Caco-2 (cell line): Measurements from ENCODE around the gene DUOX2. TPM values are rescaled to one million over a fixed set of nuclear protein-coding genes. Genes with fewer than 3 reads are reported as not detected.

Experiments
- BruUV-seq: library from RNA; stranded (reverse); fragments of 400-500 nt; replicated peaks from 2 replicates; lab custom pipeline; 2021; lab: Mats Ljungman, UMichigan
- CTCF ChIA-PET: fragments of 300-600 bp; sonication (Branson Sonifier 250); formaldehyde crosslinking; loops from one replicate; lab custom pipeline; 2022; ENCODE audit warnings: antibody characterized with exemption; lab: Charles Lee
- POLR2A ChIA-PET: fragments of 300-600 bp; sonication (Branson Sonifier 250); formaldehyde crosslinking; loops from one replicate; lab custom pipeline; 2022; ENCODE audit warnings: antibody characterized with exemption; lab: Charles Lee
- DNase-seq, 2 experiments: peaks; one replicate each; pipeline versions ENCODE4 v3.0.0 to v3.0.0-alpha.2; 2020 to 2022
- H3K27me3 ChIP-seq: replicated peaks from 2 replicates; pipeline ENCODE4 v1.6.0; 2011; ENCODE audit warnings: low read length; ENCODE audit not compliant: control insufficient read depth, insufficient read depth
- H3K36me3 ChIP-seq: 2 replicates; pipeline ENCODE4 v1.5.1; 2011; ENCODE audit warnings: low read length; ENCODE audit not compliant: control insufficient read depth, insufficient read depth
- H3K4me1 ChIP-seq: fragments of 250-450 bp; sonication (Bioruptor Pico); 2 replicates; pipeline ENCODE4 v1.5.1; 2020; ENCODE audit warnings: mild to moderate bottlenecking
- H3K4me3 ChIP-seq: 2 replicates; pipeline ENCODE4 v1.5.1; 2011; ENCODE audit warnings: low read depth, mild to moderate bottlenecking, control low read depth, low read length
- H3K9me3 ChIP-seq: fragments of 250-450 bp; sonication (Bioruptor Pico); 2 replicates; pipeline ENCODE4 v1.5.1; 2020; ENCODE audit warnings: mild to moderate bottlenecking, moderate library complexity
- H3K27ac Mint-ChIP-seq: one replicate; pipeline ENCODE4 v1.8.0; 2022; ENCODE audit warnings: mixed read lengths; ENCODE audit not compliant: unreplicated experiment
- H3K27me3 Mint-ChIP-seq: one replicate; pipeline ENCODE4 v1.8.0; 2022; ENCODE audit warnings: mixed read lengths; ENCODE audit not compliant: insufficient read depth, unreplicated experiment
- H3K36me3 Mint-ChIP-seq: one replicate; pipeline ENCODE4 v1.8.0; 2022; ENCODE audit warnings: mild to moderate bottlenecking, mixed read lengths; ENCODE audit not compliant: insufficient read depth, unreplicated experiment
- H3K4me1 Mint-ChIP-seq: one replicate; pipeline ENCODE4 v1.8.0; 2022; ENCODE audit warnings: low read depth, mixed read lengths; ENCODE audit not compliant: unreplicated experiment
- H3K4me3 Mint-ChIP-seq: one replicate; pipeline ENCODE4 v1.8.0; 2022; ENCODE audit warnings: mild to moderate bottlenecking, moderate library complexity, mixed read lengths; ENCODE audit not compliant: unreplicated experiment
- H3K9me3 Mint-ChIP-seq: one replicate; pipeline ENCODE4 v1.8.0; 2022; ENCODE audit warnings: mixed read lengths; ENCODE audit not compliant: unreplicated experiment
- intact Hi-C: fragments of 100-400 bp; cut with micrococcal nuclease; formaldehyde crosslinking; loops from one replicate; pipeline ENCODE4 v1.10.0; 2022; ENCODE audit not compliant: unreplicated experiment
- total RNA-seq: library from RNA; stranded (reverse); gene quantifications from 2 replicates; pipeline ENCODE4 v1.2.3, GENCODE V29; 2022
- TF ChIP-seq, protein P1 (sequence below), 2 experiments: fragments of 200-600 bp in 1 of 2; IDR thresholded peaks; 1 replicate in 1 of 2; 2 replicates in 1 of 2; pipeline versions ENCODE4 v1.5.1 to v1.8.0; 2011 to 2022; ENCODE audit warnings: antibody characterized with exemption in 1 of 2, control low read depth in 1 of 2, inconsistent platforms in 1 of 2, low read depth in 1 of 2, low read length in 1 of 2, mild to moderate bottlenecking in 1 of 2, moderate library complexity in 1 of 2; ENCODE audit not compliant: insufficient read depth in 1 of 2, severe bottlenecking in 1 of 2, unreplicated experiment in 1 of 2

The DUOX2 gene
- total RNA-seq, 1 experiment from 2014 or later: 6.9 TPM

DNA sequence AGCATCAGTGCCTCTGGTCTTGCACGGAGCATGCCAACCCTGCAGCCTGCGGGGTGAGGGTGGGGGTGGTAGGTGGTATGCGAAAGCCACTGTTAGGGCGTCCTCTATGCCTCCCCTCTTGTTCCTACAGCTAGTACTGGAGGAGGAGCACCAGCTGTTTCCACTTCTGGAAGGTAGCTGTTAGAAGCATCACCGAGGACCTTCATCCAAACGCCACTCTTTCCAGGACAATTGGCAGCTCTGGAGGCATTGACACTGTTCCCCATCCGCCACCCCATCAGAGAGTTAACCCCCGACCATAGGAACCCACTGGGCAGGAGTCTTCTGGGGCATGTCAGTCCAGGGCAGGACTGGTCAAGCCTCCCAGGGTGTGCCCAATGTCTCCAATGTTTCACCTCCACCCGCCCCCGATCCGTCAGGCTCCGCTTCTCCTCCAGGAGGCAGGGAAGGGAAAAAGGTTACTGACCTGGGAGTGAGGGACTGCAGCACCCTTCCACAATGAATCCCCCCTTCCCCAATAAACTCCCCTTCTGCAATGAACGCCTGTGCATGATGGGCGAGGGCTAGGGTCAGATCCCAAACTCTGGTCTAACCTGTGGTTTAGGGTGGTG, 487 bp downstream of the DUOX2 start:
- peaks cover 11% of the 10 kb centered on the region for H3K36me3 Mint-ChIP-seq
- POLR2A ChIA-PET: no interaction called here
- H3K4me3 Mint-ChIP-seq: peak overlapping the region; percentile 77
- no peak for DNase-seq
- Histone ChIP-seq H3K27me3 (no peaks in the 10 kb centered on the region), H3K4me1 (peaks cover 4% of the 10 kb centered on the region; the same call in 1 of the 2 replicates), H3K4me3 (peak overlapping the region; percentile 31; the same call in 1 of the 2 replicates), H3K9me3 (no peaks in the 10 kb centered on the region), H3K36me3 (no peaks in the 10 kb centered on the region)
- H3K4me1 Mint-ChIP-seq: peaks cover 17% of the 10 kb centered on the region
- CTCF ChIA-PET: interaction anchor here (1.0 kb wide), 1 partner anchor 145 kb away, joined by 5 read pairs; no protein-coding TSS in a partner anchor
- BruUV-seq: TSS peak; percentile 21
- no peaks in the 10 kb centered on the region for H3K9me3 Mint-ChIP-seq
- H3K27ac Mint-ChIP-seq: no peak overlapping the region
- intact Hi-C loops: no loop called here
- TF ChIP-seq, protein P1, sequence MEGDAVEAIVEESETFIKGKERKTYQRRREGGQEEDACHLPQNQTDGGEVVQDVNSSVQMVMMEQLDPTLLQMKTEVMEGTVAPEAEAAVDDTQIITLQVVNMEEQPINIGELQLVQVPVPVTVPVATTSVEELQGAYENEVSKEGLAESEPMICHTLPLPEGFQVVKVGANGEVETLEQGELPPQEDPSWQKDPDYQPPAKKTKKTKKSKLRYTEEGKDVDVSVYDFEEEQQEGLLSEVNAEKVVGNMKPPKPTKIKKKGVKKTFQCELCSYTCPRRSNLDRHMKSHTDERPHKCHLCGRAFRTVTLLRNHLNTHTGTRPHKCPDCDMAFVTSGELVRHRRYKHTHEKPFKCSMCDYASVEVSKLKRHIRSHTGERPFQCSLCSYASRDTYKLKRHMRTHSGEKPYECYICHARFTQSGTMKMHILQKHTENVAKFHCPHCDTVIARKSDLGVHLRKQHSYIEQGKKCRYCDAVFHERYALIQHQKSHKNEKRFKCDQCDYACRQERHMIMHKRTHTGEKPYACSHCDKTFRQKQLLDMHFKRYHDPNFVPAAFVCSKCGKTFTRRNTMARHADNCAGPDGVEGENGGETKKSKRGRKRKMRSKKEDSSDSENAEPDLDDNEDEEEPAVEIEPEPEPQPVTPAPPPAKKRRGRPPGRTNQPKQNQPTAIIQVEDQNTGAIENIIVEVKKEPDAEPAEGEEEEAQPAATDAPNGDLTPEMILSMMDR (IDR thresholded peaks at IDR 0.05; ENCODE audit: insufficient read depth in 1 of 2, low read depth in 1 of 2, low read length in 1 of 2, severe bottlenecking in 1 of 2, unreplicated experiment in 1 of 2): no peak
- peaks cover 4% of the 10 kb centered on the region for H3K27me3 Mint-ChIP-seq

DNA sequence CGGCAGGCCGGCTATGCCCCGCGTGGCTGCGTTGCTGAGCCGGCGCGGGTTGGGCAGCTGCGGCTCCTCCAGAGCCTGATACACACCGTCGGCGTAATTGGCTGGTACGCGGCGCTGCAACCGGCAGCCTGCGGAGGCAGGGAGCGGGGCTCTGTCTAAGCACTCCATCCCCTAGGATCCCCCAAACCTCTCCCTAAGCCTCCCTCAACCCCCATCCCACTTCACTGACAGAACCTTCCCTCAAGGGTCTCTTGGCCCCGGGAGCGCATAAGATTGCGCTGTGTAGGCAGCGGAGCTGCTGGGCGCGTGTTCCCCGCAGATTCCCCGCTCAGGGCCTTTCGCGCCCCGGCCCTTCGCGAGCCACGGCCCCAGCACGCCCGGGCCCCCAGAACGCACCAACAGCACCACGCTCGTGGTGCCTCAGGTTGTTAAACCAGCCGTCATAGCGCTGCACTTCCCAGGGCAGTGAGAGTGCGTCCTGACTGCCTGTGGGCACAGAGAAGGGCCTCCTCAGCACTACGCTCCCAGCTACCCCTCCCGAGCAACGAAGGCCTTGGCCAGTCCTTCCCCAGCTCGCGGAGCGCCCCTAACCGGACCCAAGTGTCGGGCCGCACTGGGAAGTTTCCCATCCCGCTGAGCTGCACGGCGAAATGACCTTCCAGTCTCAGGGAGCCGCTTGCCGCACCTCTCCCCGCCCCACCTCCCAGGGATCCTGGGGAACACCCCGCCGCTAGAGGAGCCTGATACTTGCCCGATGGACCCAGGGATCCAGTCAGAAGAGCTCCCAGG, 1.2 kb downstream of the DUOX2 start:
- H3K27me3 Mint-ChIP-seq: peaks cover 4% of the 10 kb centered on the region
- no TSS peak for BruUV-seq
- peaks cover 10% of the 10 kb centered on the region for H3K4me1 Mint-ChIP-seq
- ChIA-PET CTCF (interaction anchor here (1.0 kb wide), 1 partner anchor 144 kb away, joined by 5 read pairs; no protein-coding TSS in a partner anchor), POLR2A (no interaction called here)
- DNase-seq: no peak
- intact Hi-C loops: no loop called here
- Histone ChIP-seq H3K27me3 (no peaks in the 10 kb centered on the region), H3K4me1 (peaks cover 2% of the 10 kb centered on the region; the same call in 1 of the 2 replicates), H3K9me3 (no peaks in the 10 kb centered on the region), H3K36me3 (no peaks in the 10 kb centered on the region), H3K4me3 (peak overlapping the region; percentile 31)
- TF ChIP-seq, protein P1 (IDR thresholded peaks at IDR 0.05; ENCODE audit: insufficient read depth in 1 of 2, low read depth in 1 of 2, low read length in 1 of 2, severe bottlenecking in 1 of 2, unreplicated experiment in 1 of 2): no peak
- H3K27ac Mint-ChIP-seq: no peak overlapping the region
- no peaks in the 10 kb centered on the region for H3K9me3 Mint-ChIP-seq
- H3K4me3 Mint-ChIP-seq: peak overlapping the region; percentile 77
- peaks cover 8% of the 10 kb centered on the region for H3K36me3 Mint-ChIP-seq

DNA sequence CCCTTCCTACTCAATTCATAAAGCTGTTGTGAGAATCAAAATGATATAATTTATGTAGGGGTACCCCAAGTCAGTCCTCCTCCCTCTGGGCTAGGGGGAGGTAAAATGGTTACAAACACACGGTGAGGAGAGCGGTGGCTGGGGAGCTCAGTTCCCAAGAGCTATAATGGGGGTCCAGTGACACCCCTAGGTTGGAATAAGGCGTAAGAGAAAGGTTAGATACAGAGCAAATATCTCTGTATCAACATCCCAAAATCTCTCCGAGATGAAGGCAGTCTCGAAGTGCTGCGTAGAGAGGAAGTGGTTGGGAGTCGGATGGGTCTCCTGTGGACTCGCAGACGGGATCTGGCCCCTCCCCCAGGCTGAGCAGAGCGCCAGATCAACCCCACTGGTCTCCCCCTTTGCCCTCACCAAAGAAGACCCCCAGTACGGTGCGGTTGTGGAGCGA, 1.8 kb downstream of the DUOX2 start:
- CTCF ChIA-PET: no interaction called here
- Histone ChIP-seq H3K4me3 (peak overlapping the region; percentile 31), H3K4me1 (no peaks in the 10 kb centered on the region), H3K27me3 (no peaks in the 10 kb centered on the region), H3K9me3 (no peaks in the 10 kb centered on the region), H3K36me3 (no peaks in the 10 kb centered on the region)
- H3K9me3 Mint-ChIP-seq: no peaks in the 10 kb centered on the region
- no peak overlapping the region for H3K27ac Mint-ChIP-seq
- TF ChIP-seq, protein P1 (IDR thresholded peaks at IDR 0.05; ENCODE audit: insufficient read depth in 1 of 2, low read depth in 1 of 2, low read length in 1 of 2, severe bottlenecking in 1 of 2, unreplicated experiment in 1 of 2): no peak
- POLR2A ChIA-PET: no interaction called here
- no peak for DNase-seq
- peaks cover 8% of the 10 kb centered on the region for H3K4me1 Mint-ChIP-seq
- H3K36me3 Mint-ChIP-seq: peaks cover 6% of the 10 kb centered on the region
- H3K27me3 Mint-ChIP-seq: peaks cover 4% of the 10 kb centered on the region
- intact Hi-C loops: no loop called here
- BruUV-seq: no TSS peak
- H3K4me3 Mint-ChIP-seq: peak overlapping the region; percentile 77
